ENCODE data around the gene MCTP1.

The MCTP1 gene

DNA sequence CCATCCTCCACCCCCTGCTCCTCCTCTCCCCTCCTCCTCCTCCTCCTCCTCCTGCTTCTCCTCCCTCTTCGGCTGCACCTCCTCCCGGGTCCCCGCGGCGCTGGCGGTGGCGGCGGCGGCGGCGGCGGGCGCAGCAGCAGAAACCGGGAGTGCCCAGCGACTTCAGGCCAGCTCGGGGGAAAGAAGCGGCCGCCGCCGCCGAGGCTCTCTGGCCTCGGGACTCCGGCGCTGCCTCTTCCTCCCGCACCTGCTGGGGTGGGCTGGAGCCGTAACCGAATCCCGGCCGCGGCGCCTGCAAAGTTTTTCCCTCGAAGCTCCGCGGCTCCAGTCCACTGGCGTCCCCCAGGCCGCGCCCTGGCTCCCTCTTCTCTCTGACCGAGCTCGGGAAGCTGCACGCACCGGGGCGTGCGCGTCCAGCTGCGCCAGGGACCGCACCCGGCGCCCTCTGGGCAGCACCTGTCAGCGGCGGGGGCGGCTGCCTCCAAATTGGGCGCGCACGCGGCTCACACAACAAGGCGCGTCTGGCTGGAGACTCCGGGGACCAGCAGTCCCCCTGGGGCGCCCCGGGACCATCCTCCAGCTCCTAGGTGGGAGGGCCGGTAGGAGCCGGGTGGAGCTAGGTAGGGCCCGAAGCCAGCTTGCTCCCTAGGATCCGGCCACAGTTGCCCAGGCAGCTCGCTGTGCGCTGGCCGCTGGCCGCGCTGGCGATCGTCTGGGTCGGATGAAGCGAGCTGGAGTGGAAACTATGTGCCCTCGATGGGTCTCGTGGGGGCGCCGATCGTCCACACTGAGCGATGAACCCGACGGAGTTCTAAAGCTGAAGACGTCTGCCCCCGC, at the start of gene MCTP1:
MCTP1 (minus strand) TSS at position 523 of the 837 bp plus-strand sequence.
- Histone ChIP-seq H3K27ac (ENCODE audit: poor library complexity, severe bottlenecking) (no peak within 1 kb of the TSS), H3K4me3 (ENCODE audit: severe bottlenecking) (peak within 1 kb of the TSS; percentile 26), H3K4me1 (ENCODE audit: insufficient read depth, poor library complexity, severe bottlenecking) (no peaks in the 10 kb centered on the region), H3K27me3 (ENCODE audit: insufficient read depth, poor library complexity, severe bottlenecking) (peaks cover 93% of the 10 kb centered on the region), H3K36me3 (ENCODE audit: low read depth) (no peaks in the 10 kb centered on the region), H3K9me3 (ENCODE audit: severe bottlenecking) (no peaks in the 10 kb centered on the region)
- TF ChIP-seq, protein P1, sequence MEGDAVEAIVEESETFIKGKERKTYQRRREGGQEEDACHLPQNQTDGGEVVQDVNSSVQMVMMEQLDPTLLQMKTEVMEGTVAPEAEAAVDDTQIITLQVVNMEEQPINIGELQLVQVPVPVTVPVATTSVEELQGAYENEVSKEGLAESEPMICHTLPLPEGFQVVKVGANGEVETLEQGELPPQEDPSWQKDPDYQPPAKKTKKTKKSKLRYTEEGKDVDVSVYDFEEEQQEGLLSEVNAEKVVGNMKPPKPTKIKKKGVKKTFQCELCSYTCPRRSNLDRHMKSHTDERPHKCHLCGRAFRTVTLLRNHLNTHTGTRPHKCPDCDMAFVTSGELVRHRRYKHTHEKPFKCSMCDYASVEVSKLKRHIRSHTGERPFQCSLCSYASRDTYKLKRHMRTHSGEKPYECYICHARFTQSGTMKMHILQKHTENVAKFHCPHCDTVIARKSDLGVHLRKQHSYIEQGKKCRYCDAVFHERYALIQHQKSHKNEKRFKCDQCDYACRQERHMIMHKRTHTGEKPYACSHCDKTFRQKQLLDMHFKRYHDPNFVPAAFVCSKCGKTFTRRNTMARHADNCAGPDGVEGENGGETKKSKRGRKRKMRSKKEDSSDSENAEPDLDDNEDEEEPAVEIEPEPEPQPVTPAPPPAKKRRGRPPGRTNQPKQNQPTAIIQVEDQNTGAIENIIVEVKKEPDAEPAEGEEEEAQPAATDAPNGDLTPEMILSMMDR (IDR thresholded peaks at IDR 0.05; ENCODE audit: poor library complexity, severe bottlenecking), result no peak
- DNase-seq (ENCODE audit: low spot score) (no peak), ATAC-seq (ENCODE audit: low read depth) (peak; percentile 59)

DNA sequence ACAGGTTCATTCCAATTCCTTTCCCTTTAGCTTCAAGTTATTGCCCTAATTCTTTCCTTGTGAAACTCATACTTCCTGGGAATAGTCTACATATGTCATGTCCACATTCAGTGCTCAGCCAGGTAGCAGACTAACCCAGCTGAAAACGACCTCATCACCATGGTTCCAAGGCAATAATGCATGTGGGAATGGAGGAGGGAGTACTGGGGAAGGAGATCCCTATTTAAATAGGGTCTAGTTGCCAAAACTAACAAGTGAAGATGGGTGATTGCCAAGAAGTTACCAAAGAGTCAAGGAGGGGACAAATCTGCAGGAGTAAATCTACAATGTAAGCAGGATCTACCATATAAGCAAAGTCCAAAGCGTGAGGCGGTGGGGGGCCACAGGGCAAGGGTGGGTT, 47.3 kb upstream of the MCTP1 start:
- Histone ChIP-seq H3K27ac (ENCODE audit: poor library complexity, severe bottlenecking) (no peak overlapping the region), H3K9me3 (ENCODE audit: severe bottlenecking) (no peaks in the 10 kb centered on the region), H3K27me3 (ENCODE audit: insufficient read depth, poor library complexity, severe bottlenecking) (peaks cover 6% of the 10 kb centered on the region), H3K36me3 (ENCODE audit: low read depth) (no peaks in the 10 kb centered on the region), H3K4me1 (ENCODE audit: insufficient read depth, poor library complexity, severe bottlenecking) (no peaks in the 10 kb centered on the region), H3K4me3 (ENCODE audit: severe bottlenecking) (no peak overlapping the region)
- ATAC-seq (ENCODE audit: low read depth), result no peak
- TF ChIP-seq, protein P1 (IDR thresholded peaks at IDR 0.05; ENCODE audit: poor library complexity, severe bottlenecking), result no peak
- DNase-seq (ENCODE audit: low spot score), result no peak

DNA sequence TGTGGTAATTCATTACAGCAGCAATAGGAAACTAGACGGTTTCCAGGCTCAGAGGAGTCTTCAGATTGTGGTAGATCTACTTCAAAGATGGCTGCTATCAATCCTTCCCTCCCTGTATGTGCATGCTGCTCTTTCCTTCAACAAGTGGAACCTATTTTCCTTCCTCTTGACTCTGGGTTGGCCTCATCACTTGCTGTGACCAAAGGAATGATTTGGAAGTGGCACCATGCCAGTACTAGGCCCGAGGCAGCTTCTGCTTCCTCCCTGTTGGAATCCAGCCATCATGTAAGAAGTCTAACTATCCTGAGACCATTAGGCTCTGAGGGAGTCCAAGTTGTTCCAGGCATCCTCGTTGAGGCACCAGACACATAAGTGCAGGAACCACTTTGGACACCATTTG, 46.5 kb upstream of the MCTP1 start:
- ATAC-seq (ENCODE audit: low read depth) (no peak), DNase-seq (ENCODE audit: low spot score) (no peak)
- TF ChIP-seq, protein P1 (IDR thresholded peaks at IDR 0.05; ENCODE audit: poor library complexity, severe bottlenecking), result no peak
- Histone ChIP-seq H3K9me3 (ENCODE audit: severe bottlenecking) (no peaks in the 10 kb centered on the region), H3K4me1 (ENCODE audit: insufficient read depth, poor library complexity, severe bottlenecking) (no peaks in the 10 kb centered on the region), H3K27me3 (ENCODE audit: insufficient read depth, poor library complexity, severe bottlenecking) (peaks cover 3% of the 10 kb centered on the region), H3K36me3 (ENCODE audit: low read depth) (no peaks in the 10 kb centered on the region), H3K27ac (ENCODE audit: poor library complexity, severe bottlenecking) (no peak overlapping the region), H3K4me3 (ENCODE audit: severe bottlenecking) (no peak overlapping the region)

DNA sequence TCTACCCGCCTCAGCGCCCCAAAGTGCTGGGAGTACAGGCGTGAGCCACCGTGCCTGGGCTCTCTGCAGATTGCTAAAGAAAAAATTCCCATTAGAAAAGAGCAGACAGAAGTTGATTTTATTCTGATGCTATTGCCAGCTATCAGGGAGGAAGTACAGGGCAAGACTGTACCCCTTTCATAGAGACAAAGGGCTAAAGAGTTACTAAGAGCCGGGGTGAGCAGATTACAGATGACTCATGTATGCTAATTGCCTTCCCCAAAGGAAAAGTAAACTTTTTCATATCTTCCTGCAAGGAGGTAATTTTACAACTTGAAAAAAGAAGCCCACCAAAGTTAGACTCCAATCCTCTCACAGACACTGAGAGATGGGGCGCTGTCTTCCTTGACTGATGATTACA, 42.3 kb upstream of the MCTP1 start:
- no peak overlapping the region for H3K4me3 ChIP-seq (ENCODE audit: severe bottlenecking)
- no peaks in the 10 kb centered on the region for H3K4me1 ChIP-seq (ENCODE audit: insufficient read depth, poor library complexity, severe bottlenecking)
- TF ChIP-seq, protein P1 (IDR thresholded peaks at IDR 0.05; ENCODE audit: poor library complexity, severe bottlenecking), result no peak
- H3K9me3 ChIP-seq (ENCODE audit: severe bottlenecking), result no peaks in the 10 kb centered on the region
- no peak overlapping the region for H3K27ac ChIP-seq (ENCODE audit: poor library complexity, severe bottlenecking)
- DNase-seq (ENCODE audit: low spot score), result no peak
- peak; percentile 35; the same call in 1 of the 3 replicates for ATAC-seq (ENCODE audit: low read depth)
- H3K36me3 ChIP-seq (ENCODE audit: low read depth), result no peaks in the 10 kb centered on the region
- no peaks in the 10 kb centered on the region for H3K27me3 ChIP-seq (ENCODE audit: insufficient read depth, poor library complexity, severe bottlenecking)

DNA sequence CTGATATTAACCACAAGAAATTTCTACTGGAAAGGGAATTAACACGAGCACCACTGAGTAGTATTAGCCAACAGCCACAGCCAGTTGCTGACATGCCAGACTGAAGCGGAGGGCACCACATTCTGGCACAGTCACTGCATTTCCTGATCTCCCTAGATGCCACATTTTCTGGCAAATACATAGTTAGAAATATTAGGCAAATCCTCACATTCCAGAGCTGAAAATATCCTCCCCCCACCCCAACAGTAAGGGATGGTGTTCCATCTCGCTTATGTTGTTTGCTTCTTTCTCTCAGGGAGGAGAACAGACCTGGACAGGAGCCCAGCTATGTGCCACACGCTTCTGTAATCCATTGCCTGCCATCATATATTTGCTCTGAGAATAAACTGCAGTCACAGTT, 32.8 kb upstream of the MCTP1 start:
- TF ChIP-seq, protein P1 (IDR thresholded peaks at IDR 0.05; ENCODE audit: poor library complexity, severe bottlenecking), result no peak
- Histone ChIP-seq H3K27me3 (ENCODE audit: insufficient read depth, poor library complexity, severe bottlenecking) (no peaks in the 10 kb centered on the region), H3K9me3 (ENCODE audit: severe bottlenecking) (no peaks in the 10 kb centered on the region), H3K4me1 (ENCODE audit: insufficient read depth, poor library complexity, severe bottlenecking) (no peaks in the 10 kb centered on the region), H3K4me3 (ENCODE audit: severe bottlenecking) (no peak overlapping the region), H3K36me3 (ENCODE audit: low read depth) (no peaks in the 10 kb centered on the region), H3K27ac (ENCODE audit: poor library complexity, severe bottlenecking) (no peak overlapping the region)
- DNase-seq (ENCODE audit: low spot score), result no peak
- ATAC-seq (ENCODE audit: low read depth), result peak; percentile 29; the same call in 1 of the 3 replicates

Measured in RWPE2 (cell line).